WTC11 (cell line): ENCODE results near the gene TRIM2. TPM values are rescaled to one million over a fixed set of nuclear protein-coding genes. Genes with fewer than 3 reads are reported as not detected.

Source experiments
- ATAC-seq: fragments of 200-7000 bp; cut with Tn5 transposase; 2 replicates; pipeline ENCODE4 v1.10.0; 2021; ENCODE audit warnings: mild to moderate bottlenecking, moderate library complexity
- CTCF ChIA-PET: fragments of 300-600 bp; sonication (Branson Sonifier 250); formaldehyde crosslinking; loops from one replicate; lab custom pipeline; 2021; ENCODE audit warnings: antibody characterized with exemption; lab: Charles Lee
- POLR2A ChIA-PET: fragments of 350-600 bp; sonication (Branson Sonifier 250); formaldehyde crosslinking; loops from one replicate; lab custom pipeline; 2021; ENCODE audit warnings: antibody characterized with exemption; lab: Charles Lee
- DNase-seq: peaks from one replicate; pipeline ENCODE4 v3.0.0; 2021; ENCODE audit warnings: low spot score
- H3K27ac Mint-ChIP-seq: 2 replicates; pipeline ENCODE4 v1.8.0; 2021; ENCODE audit warnings: mixed read lengths
- H3K27me3 Mint-ChIP-seq: 2 replicates; pipeline ENCODE4 v1.8.0; 2021; ENCODE audit warnings: low read depth, mild to moderate bottlenecking, moderate library complexity, mixed read lengths
- H3K36me3 Mint-ChIP-seq: 2 replicates; pipeline ENCODE4 v1.8.0; 2021; ENCODE audit warnings: mixed read lengths
- H3K4me1 Mint-ChIP-seq: 2 replicates; pipeline ENCODE4 v1.8.0; 2022; ENCODE audit warnings: mixed read lengths
- H3K4me3 Mint-ChIP-seq: 2 replicates; pipeline ENCODE4 v1.8.0; 2021; ENCODE audit warnings: mild to moderate bottlenecking, moderate library complexity, mixed read lengths
- H3K9me3 Mint-ChIP-seq: 2 replicates; pipeline ENCODE4 v1.8.0; 2021; ENCODE audit warnings: mixed read lengths
- ARID4B ChIP-seq: sonication (generic); formaldehyde crosslinking; IDR thresholded peaks from 2 replicates; pipeline ENCODE4 v1.8.0; 2023; ENCODE audit warnings: missing genetic modification reagents, mild to moderate bottlenecking, borderline replicate concordance
- ATF2 ChIP-seq: sonication (generic); formaldehyde crosslinking; IDR thresholded peaks from 2 replicates; pipeline ENCODE4 v1.8.1; 2022; ENCODE audit warnings: low read depth, missing genetic modification reagents, borderline replicate concordance
- ATF6 ChIP-seq: sonication (generic); formaldehyde crosslinking; IDR thresholded peaks from 2 replicates; pipeline ENCODE4 v1.8.1; 2023; ENCODE audit warnings: mild to moderate bottlenecking, missing genetic modification reagents
- ELF4 ChIP-seq: sonication (generic); formaldehyde crosslinking; IDR thresholded peaks from 2 replicates; pipeline ENCODE4 v1.8.1; 2022; ENCODE audit warnings: low read depth, mild to moderate bottlenecking, moderate library complexity, missing genetic modification reagents
- ERG ChIP-seq: fragments of 250-450 bp; sonication (Bioruptor Pico); IDR thresholded peaks from 2 replicates; pipeline ENCODE4 v1.8.0; 2021; ENCODE audit warnings: mild to moderate bottlenecking
- MLX ChIP-seq: sonication (generic); formaldehyde crosslinking; IDR thresholded peaks from 2 replicates; pipeline ENCODE4 v1.8.1; 2023; ENCODE audit warnings: mild to moderate bottlenecking, missing genetic modification reagents, moderate library complexity
- NFYB ChIP-seq: sonication (generic); formaldehyde crosslinking; conservative IDR thresholded peaks from 2 replicates; pipeline ENCODE4 v1.8.0; 2022; ENCODE audit warnings: low read depth, missing genetic modification reagents
- PREB ChIP-seq: sonication (generic); formaldehyde crosslinking; IDR thresholded peaks from 2 replicates; pipeline ENCODE4 v1.8.1; 2022; ENCODE audit warnings: mild to moderate bottlenecking, missing genetic modification reagents, moderate library complexity, borderline replicate concordance
- RORB ChIP-seq: fragments of 250-450 bp; sonication (Bioruptor Pico); IDR thresholded peaks from 2 replicates; pipeline ENCODE4 v1.9.0; 2021; ENCODE audit warnings: mild to moderate bottlenecking
- SP1 ChIP-seq: sonication (generic); formaldehyde crosslinking; conservative IDR thresholded peaks from 2 replicates; pipeline ENCODE4 v1.8.1; 2022; ENCODE audit warnings: missing genetic modification reagents
- ZNF532 ChIP-seq: fragments of 250-450 bp; sonication (Bioruptor Pico); IDR thresholded peaks from 2 replicates; pipeline ENCODE4 v1.9.0; 2021; ENCODE audit warnings: mild to moderate bottlenecking, borderline replicate concordance
- ZNF671 ChIP-seq: fragments of 250-450 bp; sonication (Bioruptor Pico); IDR thresholded peaks from 2 replicates; pipeline ENCODE4 v1.8.0; 2021; ENCODE audit warnings: mild to moderate bottlenecking
- total RNA-seq: library from RNA; stranded (reverse); gene quantifications from 3 replicates; pipeline ENCODE4 v1.2.3, GENCODE V29; 2021

The TRIM2 gene
- total RNA-seq, 1 experiment from 2014 or later, result 54.5 TPM

- H3K4me3 Mint-ChIP-seq, result no peak overlapping the region
- POLR2A ChIA-PET, result no interaction called here
- H3K36me3 Mint-ChIP-seq, result no peaks in the 10 kb centered on the region
- H3K4me1 Mint-ChIP-seq, result peaks cover 39% of the 10 kb centered on the region
- no peaks in the 10 kb centered on the region for H3K9me3 Mint-ChIP-seq
- CTCF ChIA-PET, result no interaction called here
- DNase-seq, result no peak
- no peak for ATAC-seq
- no peaks in the 10 kb centered on the region for H3K27me3 Mint-ChIP-seq
- peak overlapping the region; percentile 74 for H3K27ac Mint-ChIP-seq
- TF ChIP-seq ELF4 (CRISPR knock-in tag) (no peak), ATF2 (CRISPR knock-in tag) (no peak), MLX (no peak), ZNF671 (CRISPR knock-in tag) (no peak), RORB (CRISPR knock-in tag) (no peak), ZNF532 (CRISPR knock-in tag) (no peak), PREB (CRISPR knock-in tag) (no peak), NFYB (CRISPR knock-in tag) (no peak), SP1 (CRISPR knock-in tag) (no peak), ATF6 (CRISPR knock-in tag) (no peak), ARID4B (CRISPR knock-in tag) (no peak), ERG (CRISPR knock-in tag) (no peak)
- TF ChIP-seq, all 79 proteins: peak for 0
Measured at GRCh38 chr4:153274967-153275366, 70.7 kb downstream of the TRIM2 start.
